H1 (cell line): ENCODE measurements around the gene NAMPT. TPM values are rescaled to one million over a fixed set of nuclear protein-coding genes. Genes with fewer than 3 reads are reported as not detected.

ENCODE experiments used
- BACH1 ChIP-seq: IDR thresholded peaks from 2 replicates; pipeline ENCODE4 v1.6.1; 2012; ENCODE audit warnings: low read length, improper control_type of control experiment
- CBX5 ChIP-seq: fragments of 300-800, 300-1000 bp; sonication (generic); IDR thresholded peaks from 2 replicates; pipeline ENCODE4 v1.7.1; 2016; ENCODE audit warnings: antibody characterized with exemption, low read length, low read depth
- CEBPB ChIP-seq: IDR thresholded peaks from 2 replicates; pipeline ENCODE4 v1.6.1; 2012; ENCODE audit warnings: low read depth, low read length
- MAFK ChIP-seq: IDR thresholded peaks from 2 replicates; pipeline ENCODE4 v1.6.1; 2012; ENCODE audit warnings: low read depth, mild to moderate bottlenecking, improper control_type of control experiment, low read length
- polyA plus RNA-seq, 7 experiments: library from polyadenylated mRNA; depleted of rRNA in 3 of 7; stranded (reverse) in 5 of 7; unstranded in 2 of 7; fragments of >200 nt in 5 of 7; fragments of 200-250 nt in 2 of 7; gene quantifications; 1 replicate in 5 of 7; 2 replicates in 1 of 7; 4 replicates in 1 of 7; pipeline versions ENCODE4 v1.2.1 to v1.2.3, GENCODE V29; 2011 to 2013; ENCODE audit warnings: missing spikeins in 2 of 7, mixed read lengths in 2 of 7
- total RNA-seq: library from RNA; stranded (reverse); fragmentation: NEBNext Ultra II Directional; extraction: Animal tissue kit (Norgen Biotek cat#: 25700); gene quantifications from 2 replicates; pipeline ENCODE4 v1.2.1, GENCODE V29; 2021
- TF ChIP-seq, protein P1 (sequence below): fragments of 300-600 bp; sonication (generic); IDR thresholded peaks from 2 replicates; pipeline ENCODE4 v1.7.1; 2012; ENCODE audit warnings: low read length, moderate library complexity, mild to moderate bottlenecking, inconsistent platforms; ENCODE audit not compliant: insufficient replicate concordance

The NAMPT gene
- total and polyA plus RNA-seq, 2 of the 8 experiments (the other 6 are each of a cell fraction or from before 2014, with no cell fraction given): 15.4 to 95.9 TPM

DNA sequence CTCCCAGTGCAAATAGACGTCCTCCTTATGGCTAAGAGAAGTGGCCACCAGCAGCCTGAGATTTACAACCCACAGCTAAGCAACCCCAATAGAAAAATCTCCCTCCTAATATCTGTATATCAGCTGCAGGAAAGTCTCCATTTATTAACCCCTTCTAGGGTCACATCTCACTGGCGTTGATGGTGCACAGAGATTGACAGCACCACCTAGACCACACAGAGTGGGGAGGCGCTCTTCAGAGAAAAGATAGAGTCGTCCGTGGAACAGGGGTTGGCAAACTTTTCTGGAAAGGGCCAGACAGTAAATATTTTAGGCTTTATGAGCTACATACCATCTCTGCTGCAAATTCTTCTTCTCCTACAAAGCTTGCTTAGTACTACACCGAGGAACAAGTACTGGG, 60.0 kb downstream of the NAMPT start (continued):
- TF ChIP-seq BACH1: no peak
- no peak for TF ChIP-seq CBX5
- no peak for TF ChIP-seq MAFK
- no peak for TF ChIP-seq CEBPB
- TF ChIP-seq, protein P1, sequence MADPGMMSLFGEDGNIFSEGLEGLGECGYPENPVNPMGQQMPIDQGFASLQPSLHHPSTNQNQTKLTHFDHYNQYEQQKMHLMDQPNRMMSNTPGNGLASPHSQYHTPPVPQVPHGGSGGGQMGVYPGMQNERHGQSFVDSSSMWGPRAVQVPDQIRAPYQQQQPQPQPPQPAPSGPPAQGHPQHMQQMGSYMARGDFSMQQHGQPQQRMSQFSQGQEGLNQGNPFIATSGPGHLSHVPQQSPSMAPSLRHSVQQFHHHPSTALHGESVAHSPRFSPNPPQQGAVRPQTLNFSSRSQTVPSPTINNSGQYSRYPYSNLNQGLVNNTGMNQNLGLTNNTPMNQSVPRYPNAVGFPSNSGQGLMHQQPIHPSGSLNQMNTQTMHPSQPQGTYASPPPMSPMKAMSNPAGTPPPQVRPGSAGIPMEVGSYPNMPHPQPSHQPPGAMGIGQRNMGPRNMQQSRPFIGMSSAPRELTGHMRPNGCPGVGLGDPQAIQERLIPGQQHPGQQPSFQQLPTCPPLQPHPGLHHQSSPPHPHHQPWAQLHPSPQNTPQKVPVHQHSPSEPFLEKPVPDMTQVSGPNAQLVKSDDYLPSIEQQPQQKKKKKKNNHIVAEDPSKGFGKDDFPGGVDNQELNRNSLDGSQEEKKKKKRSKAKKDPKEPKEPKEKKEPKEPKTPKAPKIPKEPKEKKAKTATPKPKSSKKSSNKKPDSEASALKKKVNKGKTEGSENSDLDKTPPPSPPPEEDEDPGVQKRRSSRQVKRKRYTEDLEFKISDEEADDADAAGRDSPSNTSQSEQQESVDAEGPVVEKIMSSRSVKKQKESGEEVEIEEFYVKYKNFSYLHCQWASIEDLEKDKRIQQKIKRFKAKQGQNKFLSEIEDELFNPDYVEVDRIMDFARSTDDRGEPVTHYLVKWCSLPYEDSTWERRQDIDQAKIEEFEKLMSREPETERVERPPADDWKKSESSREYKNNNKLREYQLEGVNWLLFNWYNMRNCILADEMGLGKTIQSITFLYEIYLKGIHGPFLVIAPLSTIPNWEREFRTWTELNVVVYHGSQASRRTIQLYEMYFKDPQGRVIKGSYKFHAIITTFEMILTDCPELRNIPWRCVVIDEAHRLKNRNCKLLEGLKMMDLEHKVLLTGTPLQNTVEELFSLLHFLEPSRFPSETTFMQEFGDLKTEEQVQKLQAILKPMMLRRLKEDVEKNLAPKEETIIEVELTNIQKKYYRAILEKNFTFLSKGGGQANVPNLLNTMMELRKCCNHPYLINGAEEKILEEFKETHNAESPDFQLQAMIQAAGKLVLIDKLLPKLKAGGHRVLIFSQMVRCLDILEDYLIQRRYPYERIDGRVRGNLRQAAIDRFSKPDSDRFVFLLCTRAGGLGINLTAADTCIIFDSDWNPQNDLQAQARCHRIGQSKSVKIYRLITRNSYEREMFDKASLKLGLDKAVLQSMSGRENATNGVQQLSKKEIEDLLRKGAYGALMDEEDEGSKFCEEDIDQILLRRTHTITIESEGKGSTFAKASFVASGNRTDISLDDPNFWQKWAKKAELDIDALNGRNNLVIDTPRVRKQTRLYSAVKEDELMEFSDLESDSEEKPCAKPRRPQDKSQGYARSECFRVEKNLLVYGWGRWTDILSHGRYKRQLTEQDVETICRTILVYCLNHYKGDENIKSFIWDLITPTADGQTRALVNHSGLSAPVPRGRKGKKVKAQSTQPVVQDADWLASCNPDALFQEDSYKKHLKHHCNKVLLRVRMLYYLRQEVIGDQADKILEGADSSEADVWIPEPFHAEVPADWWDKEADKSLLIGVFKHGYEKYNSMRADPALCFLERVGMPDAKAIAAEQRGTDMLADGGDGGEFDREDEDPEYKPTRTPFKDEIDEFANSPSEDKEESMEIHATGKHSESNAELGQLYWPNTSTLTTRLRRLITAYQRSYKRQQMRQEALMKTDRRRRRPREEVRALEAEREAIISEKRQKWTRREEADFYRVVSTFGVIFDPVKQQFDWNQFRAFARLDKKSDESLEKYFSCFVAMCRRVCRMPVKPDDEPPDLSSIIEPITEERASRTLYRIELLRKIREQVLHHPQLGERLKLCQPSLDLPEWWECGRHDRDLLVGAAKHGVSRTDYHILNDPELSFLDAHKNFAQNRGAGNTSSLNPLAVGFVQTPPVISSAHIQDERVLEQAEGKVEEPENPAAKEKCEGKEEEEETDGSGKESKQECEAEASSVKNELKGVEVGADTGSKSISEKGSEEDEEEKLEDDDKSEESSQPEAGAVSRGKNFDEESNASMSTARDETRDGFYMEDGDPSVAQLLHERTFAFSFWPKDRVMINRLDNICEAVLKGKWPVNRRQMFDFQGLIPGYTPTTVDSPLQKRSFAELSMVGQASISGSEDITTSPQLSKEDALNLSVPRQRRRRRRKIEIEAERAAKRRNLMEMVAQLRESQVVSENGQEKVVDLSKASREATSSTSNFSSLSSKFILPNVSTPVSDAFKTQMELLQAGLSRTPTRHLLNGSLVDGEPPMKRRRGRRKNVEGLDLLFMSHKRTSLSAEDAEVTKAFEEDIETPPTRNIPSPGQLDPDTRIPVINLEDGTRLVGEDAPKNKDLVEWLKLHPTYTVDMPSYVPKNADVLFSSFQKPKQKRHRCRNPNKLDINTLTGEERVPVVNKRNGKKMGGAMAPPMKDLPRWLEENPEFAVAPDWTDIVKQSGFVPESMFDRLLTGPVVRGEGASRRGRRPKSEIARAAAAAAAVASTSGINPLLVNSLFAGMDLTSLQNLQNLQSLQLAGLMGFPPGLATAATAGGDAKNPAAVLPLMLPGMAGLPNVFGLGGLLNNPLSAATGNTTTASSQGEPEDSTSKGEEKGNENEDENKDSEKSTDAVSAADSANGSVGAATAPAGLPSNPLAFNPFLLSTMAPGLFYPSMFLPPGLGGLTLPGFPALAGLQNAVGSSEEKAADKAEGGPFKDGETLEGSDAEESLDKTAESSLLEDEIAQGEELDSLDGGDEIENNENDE: no peak
